GM21576 (cell line): ENCODE measurements around the gene COA3.
"Not testable (repeated sequence)": the region's sequence is repeated elsewhere in the genome, so short reads cannot be mapped to it uniquely, and the experiment has no call there.

Experiments
- ATAC-seq: cut with Tn5 transposase; IDR thresholded peaks from one replicate; pipeline ENCODE4 v1.9.1; 2021; ENCODE audit warnings: mild to moderate bottlenecking, moderate library complexity; ENCODE audit not compliant: unreplicated experiment

Gene COA3

DNA sequence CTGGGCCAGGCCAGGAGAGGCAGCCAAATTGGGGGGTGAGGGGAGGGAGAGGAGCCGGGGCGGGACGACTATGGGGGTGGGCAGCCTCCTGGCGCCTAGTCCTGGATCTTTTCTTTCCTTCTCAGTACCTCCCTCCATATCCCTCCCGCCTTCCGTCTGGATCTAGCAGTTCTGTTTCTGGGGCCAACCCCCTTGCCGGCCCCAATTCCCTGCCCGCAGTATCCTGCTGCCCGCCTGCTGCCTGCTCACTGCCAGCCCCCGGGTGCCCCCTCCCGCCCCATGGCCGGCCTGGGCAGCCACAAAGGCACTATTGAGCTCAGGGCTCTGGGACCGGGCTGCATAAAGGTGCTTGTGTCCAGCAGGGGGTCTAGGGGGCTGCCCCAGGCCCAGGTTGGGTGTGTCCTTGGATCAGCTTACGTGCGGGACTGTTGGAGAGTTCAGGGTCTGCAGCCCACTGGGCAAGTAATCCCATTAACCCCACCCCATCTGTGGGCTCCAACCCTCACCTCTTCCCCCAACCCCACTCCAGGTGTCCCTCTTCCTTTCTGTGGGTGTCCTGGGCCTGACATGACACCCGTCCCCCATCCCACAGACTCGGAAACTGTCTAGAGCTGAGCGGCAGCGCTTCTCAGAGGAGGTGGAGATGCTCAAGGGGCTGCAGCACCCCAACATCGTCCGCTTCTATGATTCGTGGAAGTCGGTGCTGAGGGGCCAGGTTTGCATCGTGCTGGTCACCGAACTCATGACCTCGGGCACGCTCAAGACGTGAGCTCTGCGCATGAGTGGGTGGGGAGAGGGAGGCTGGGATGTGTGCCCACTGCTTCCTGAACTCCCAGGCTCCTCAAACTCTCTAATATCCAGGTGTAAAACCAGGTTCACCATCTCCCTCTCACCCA is 16.1 kb downstream of the COA3 start:
- ATAC-seq, result no peak

GRCh38 chr17:42781639-42782165 is 16.8 kb downstream of the COA3 start:
- no peak for ATAC-seq

DNA sequence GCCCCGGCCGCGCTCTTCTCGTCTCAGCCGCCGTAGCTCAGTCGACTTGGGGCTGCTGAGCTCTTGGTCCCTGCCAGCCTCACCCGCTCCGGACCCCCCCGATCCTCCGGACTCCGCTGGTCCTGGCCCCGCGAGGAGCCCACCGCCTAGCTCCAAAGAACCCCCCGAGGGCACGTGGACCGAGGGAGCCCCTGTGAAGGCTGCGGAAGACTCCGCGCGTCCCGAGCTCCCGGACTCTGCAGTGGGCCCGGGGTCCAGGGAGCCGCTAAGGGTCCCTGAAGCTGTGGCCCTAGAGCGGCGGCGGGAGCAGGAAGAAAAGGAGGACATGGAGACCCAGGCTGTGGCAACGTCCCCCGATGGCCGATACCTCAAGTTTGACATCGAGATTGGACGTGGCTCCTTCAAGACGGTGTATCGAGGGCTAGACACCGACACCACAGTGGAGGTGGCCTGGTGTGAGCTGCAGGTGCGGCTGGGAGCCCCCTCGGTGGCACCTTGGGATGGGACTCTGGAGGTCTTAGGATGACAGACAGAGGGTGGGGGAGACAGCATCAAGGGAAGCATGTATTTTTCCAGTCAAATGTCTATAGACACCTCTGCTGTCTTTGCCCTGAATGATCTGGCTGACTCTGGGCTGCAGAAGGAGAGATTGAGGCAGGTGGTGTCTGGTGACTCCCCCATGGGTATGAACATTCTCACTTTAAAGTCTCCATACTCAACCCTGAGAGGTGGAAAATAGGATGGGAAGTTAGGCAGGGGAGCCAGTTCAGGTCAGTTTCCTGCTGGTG is 17.5 kb downstream of the COA3 start:
- ATAC-seq, result no peak

- ATAC-seq, result no peak
Observed at GRCh38 chr17:42779936-42780850, 18.3 kb downstream of the COA3 start, which contains the start of gene WNK4. TSS of gene WNK4 (plus strand) at chr17:42780610. CDS start at chr17:42780699, 89 bp downstream.

- no peak for ATAC-seq
Observed at GRCh38 chr17:42779304-42779935, 19.1 kb downstream of the COA3 start.

GRCh38 chr17:42778570-42778969 is 19.9 kb downstream of the COA3 start:
- no peak for ATAC-seq

- ATAC-seq, result no peak
Observed at GRCh38 chr17:42775534-42776098, 22.9 kb downstream of the COA3 start.

DNA sequence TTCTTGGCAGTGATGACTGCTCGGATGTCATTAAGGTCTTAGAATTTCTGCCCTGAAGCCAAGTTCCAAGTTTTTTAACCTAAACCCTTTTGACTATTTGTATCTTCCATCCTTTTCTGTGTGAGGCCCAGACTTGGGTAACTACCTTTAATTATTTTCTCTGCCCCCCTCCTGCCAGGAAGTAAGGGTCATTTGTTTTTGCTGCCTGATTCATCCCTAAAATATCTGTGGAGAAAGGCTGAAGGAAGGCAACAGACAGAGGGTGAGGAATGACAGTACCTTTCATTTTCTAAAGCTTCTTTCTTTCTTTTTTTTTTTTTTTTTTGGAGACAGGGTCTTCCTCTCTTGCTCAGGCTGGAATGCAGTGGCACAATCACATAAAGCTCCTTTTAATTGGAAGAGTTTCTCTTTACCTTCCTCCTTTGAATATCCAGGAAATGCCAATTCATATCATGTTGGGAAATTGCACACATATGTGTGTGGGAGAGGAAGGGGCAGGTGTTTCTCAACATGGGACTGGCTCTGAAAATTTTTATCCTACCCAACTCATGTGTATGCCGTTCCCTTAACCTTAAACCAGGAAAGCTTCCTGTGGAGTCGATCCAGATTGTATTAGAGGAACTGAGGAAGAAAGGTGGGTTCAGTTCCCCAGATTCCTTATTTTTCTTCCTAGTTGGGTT is 24.3 kb downstream of the COA3 start:
- ATAC-seq, result no peak

- ATAC-seq, result no peak
Observed at GRCh38 chr17:42773290-42774035, 25.0 kb downstream of the COA3 start, which contains the start of gene VPS25. TSS of gene VPS25 (plus strand) at chr17:42773449. CDS start at chr17:42773476, 27 bp downstream.

DNA sequence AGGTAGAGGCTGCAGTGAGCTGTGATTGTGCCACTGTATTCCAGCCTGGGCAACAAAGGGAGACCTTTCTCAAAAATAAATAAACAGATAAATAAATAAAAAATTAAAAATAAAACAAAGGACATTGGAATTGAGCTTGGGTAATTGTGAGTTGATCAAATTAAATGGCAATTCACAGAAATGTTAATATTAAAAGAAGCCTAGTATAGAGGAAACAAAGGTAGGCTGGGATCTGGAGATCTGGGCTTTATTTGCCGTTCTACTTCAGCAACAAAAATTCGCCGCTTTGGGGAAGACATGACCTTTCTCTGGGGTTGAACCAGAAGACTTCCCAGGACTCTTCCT is 25.6 kb downstream of the COA3 start:
- ATAC-seq, result no peak

- ATAC-seq, result not testable (repeated sequence)
Observed at GRCh38 chr17:42769964-42770363, 28.5 kb downstream of the COA3 start.

DNA sequence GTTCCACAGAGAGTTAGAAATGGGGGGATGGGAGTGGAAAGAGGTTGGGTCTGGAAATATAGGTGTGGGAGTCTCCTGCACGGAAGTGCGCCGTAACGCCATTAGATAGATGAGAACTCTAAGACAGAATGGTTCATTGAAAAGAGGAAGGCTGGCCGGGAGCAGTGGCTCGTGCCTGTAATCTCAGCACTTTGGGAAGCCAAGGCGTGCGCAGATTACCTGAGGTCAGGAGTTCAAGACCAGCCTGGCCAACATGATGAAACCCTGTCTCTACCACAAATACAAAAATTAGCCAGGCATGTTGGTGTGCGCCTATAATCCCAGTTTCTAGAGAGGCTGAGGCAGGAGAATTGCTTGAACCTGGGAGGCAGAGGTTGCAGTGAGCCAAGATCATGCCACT is 30.5 kb downstream of the COA3 start:
- ATAC-seq, result not testable (repeated sequence)

GRCh38 chr17:42767512-42767911 is 31.0 kb downstream of the COA3 start:
- no peak for ATAC-seq

DNA sequence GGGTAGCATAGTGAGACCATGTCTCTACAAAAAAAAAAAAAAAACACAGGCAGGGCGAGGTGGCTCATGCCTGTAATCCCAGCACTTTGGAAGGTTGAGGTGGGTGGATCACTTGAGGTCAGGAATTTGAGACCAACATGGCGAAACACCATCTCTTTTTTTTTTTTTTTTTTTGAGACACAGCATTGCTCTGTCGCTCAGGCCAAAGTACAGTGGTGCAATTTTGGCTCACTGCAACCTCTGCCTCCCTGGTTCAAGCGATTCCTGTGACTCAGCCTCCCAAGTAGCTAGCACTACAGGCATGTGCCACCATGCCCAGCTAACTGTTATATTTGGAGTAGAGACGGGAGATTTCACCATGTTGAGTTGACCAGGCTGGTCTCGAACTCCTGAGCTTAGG is 32.4 kb downstream of the COA3 start:
- ATAC-seq, result no peak

DNA sequence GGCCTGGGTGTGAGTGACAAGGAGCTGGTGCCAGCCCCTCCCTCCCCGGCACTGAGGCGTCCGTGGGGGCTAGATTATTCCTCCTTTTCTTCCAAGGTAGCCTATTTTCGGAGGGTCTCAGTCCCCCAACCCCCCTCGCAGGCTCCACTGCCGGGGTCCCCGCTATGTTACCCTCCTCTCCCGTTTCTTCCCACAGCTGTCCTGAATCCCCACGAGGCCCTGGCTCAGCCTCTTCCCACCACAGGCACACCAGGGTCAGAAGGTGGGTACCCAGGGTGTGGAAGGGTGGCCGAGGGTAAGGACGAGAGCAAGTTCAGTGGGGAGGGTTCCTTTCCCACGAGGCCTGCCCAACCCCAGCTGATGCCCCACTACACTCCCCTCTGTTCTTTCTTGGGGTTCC is 36.9 kb downstream of the COA3 start:
- no peak for ATAC-seq

DNA sequence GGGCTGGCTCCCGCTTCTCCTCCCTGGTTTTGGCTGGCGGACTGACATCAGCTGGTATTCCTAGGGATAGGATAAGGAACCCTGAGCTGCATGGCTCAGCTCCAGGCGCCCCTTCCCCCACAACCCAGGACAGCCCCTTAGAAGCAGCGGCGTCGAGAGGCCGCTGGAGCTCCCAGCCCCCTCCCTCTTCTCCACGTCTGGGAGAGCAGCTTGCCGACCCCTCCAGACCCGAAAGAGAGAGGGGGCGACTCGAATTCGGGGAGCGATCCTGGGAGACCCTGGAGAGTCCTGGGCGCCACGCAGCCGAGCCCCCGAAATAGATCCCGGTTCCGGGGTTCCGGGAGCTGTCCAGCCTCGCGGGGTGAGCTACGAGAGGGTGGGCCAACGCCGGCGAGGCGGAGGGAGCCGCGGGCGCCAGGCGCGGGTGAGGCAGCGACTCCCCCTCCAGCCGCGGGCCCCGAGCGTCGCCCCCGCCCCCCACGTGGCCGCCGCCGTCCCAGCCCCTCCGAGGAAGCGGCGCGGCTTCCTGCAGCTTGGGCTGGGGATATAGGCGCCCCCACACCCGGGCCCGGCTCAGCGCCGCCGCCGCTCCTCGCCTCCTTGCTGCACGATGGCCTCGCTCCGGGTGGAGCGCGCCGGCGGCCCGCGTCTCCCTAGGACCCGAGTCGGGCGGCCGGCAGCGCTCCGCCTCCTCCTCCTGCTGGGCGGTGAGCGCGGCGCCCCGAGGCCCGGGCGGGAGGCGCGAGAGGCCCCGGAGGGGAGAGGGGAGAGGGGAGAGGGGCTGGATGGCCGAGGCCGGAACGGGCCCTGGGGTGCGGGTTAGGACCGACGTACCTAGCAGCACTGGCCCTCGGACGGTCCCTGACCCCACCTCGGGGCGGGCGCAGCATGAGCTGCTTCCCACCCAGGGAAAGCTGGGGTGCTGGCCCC is 37.6 kb downstream of the COA3 start, which contains the start of gene RAMP2:
TSS of gene RAMP2 (plus strand) at position 576 of the 930 bp plus-strand sequence. CDS start at position 611, 35 bp downstream.
- no peak for ATAC-seq

GRCh38 chr17:42759982-42760651 is 38.4 kb downstream of the COA3 start:
- ATAC-seq, result peak; percentile 83
